HuH-7 (cell line): ENCODE results near the gene TMEM184B.

Experiments used
- DNase-seq: peaks from one replicate; pipeline ENCODE4 v3.0.0; 2011; ENCODE audit warnings: low spot score

Gene TMEM184B

DNA sequence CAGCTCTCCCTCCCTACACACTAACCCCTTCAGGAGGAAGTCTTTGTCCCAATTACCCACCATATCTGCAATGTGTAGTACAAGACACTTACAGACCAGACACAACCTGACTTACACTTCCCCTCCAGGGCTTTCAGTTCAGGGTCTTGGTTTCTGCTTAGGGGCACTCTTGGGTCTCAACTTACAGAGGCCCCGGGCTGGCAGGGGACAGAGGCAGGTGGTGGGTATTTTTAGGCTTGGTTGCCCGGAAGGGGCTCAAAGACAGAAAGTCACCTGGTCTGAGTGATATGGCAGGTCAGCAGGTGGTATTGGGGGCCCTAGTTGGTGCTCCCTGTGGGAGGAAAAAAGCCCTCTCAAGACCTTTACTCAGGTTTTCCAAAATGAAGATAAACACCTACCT, 3.4 kb upstream of the TMEM184B start:
- no peak for DNase-seq

DNA sequence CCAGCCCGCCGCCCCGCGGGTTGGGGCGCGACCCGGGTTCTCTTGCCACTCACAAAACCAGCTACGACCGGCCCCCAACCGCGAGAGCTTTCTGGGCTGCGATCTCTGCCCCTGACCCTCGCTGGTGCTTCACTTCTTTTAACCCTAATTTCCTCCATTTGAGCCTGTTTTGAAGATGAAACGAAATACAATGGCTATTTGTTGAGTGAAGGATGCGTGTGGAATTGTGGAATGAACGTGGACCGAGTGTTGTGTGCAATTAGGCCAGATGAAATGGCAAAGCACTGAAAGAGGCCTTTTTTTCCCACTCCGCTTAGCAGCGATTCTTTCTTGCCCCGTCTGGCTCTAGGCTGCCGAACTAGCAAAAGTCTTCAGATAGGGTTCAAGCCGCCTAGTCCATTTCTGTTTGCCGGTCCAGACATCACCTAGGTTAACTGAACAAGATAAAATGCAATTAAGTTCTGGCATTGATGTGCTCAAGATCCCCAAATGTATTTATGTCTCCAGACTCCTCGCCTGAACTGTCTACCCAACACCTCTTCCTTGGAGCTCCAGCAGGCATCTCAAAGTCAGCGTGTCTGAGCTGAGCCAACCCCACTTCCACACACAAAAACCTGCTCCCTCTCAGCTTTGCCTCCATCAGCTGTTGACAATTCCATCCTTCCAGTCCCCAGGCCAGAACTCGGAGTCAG, 471 bp upstream of the TMEM184B start:
- no peak for DNase-seq

DNA sequence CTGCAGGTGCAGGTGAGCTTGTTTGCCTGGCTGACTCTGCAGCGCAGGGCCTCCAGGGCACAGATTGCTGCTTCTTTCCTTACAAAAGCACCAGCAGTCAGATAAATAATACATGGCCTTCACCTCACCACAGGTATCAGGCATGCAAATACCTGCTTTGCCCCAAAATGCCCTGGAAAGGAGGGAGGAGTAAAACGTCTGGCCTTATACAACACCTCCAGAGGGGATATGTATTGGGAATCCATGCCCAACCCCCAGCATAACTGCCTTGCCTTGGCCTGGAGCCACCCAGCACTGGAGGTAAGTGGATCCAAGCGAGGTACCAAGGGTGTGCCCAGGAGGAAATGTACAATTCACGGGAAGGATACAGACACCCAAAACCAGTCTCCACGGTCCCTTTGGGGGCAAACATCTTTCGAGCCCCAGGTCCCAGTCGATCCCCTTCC, 860 bp downstream of the TMEM184B start:
- DNase-seq, result no peak

DNA sequence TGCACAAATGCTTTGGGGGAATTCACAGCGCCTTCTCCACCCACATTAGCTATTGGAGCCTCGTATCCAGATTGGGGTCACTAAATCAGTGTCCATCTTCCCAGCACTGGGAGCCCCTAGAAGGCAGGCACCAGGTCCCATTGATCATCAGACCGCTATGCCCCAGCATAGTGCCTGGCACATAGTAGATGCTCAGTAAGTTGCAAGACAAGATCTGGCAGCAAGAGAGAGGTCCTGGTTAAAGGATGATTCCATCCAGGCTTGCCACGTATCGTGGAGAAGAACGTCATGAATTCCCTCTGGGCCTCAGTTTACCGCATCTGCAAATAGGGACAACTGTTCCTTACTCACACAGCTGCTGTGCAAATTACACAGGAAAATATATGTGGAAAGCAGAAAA, 1.7 kb downstream of the TMEM184B start:
- no peak for DNase-seq

DNA sequence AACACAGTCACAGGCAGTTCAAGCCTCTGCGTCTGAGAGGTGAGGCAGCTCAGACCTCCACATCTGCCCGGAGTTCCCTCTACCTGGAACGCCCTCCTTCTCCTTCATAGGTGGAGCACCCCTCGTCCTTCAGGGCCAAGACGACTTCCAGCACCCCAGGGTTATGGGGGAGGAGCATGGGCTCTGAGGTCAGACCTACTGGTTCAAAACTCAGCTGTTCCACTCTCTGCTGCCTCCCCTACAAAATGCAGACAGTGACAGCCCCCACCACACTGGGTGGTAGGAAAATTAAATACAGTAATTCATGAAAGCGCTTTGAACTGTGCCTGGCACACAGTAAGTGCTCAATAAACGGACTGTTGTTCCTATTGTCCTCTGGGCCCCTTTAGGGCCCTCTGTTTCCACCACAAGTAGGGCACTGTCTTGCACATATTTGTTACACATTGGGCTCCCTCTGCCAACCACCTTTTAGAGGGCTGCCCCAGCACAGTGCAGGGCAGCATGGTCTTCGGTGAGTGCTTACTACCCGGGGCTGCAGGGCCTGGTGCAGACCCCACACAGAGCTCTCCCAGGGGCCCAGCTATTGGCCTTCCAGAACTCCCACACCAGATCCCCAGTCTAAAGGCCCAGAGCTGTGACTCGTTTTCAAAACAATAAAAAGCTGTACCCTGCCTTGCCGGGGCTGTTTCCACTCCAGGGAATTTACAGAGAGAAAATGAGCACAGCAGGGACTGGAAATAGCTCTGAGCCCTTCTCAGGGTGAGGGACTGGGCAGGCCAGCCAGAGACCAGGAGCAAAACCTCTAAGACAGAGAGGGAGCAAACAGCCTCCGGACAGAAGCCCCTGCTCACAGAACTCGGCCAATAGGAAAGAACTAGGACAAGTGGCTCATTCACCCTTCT, 2.5 kb downstream of the TMEM184B start:
- DNase-seq, result no peak

DNA sequence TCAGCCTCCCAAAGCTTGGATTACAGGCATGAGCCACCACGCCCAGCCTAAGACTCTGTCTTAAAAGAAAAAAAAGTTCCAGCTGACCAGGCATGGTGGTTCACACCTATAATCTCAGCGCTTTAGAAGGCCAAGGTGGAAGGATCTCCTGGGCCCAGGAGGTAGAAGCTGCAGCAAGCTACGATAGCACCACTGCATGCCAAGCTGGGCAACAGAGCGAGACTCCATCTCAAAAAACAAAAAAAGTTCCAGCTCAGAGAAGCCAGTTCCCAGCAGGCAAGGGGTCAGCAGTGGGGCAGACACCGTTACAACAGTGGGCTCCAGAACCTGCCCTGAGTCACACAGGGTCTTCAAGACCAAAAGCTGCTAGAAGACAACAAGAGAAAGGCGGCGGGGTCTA, 3.3 kb downstream of the TMEM184B start:
- DNase-seq, result no peak

DNA sequence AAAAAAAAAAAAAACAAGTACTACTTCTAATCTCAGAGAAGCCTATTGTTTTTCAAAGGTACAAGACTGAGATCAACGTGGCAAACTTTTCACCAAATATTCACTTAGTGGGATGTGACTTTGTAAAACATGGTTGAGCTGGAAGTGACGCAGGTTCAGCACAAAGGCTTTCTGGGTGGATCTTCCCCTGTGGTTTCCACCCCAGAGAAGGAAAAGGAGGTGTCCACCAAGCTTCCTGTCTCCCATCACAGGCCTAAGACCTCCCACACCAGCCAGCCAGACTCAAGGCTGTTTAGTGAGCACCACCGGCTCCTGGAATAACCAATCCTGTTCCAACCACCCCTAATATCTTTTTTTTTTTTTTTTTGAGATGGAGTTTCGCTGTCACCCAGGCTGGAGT, 5.7 kb downstream of the TMEM184B start:
- no peak for DNase-seq

DNA sequence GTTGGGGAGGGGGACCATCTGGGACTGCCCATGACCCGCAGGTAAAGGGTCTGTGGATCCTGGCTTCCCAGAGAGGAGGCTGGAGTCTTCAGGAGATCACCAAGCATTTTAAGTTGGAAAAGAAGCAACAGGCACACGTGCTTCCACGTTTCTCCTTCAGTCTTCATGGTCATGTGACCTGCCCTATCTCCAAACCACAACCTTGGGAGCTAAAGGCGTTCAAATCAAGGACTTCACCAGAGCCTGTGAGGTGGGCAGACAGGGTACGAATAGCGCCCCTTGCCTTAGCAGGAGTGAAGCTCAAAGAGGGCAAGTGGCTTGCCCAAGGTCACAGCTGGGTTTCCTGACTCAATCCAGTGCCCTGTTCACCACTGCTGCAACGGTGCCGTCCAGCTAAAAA, 6.7 kb downstream of the TMEM184B start:
- DNase-seq, result no peak

DNA sequence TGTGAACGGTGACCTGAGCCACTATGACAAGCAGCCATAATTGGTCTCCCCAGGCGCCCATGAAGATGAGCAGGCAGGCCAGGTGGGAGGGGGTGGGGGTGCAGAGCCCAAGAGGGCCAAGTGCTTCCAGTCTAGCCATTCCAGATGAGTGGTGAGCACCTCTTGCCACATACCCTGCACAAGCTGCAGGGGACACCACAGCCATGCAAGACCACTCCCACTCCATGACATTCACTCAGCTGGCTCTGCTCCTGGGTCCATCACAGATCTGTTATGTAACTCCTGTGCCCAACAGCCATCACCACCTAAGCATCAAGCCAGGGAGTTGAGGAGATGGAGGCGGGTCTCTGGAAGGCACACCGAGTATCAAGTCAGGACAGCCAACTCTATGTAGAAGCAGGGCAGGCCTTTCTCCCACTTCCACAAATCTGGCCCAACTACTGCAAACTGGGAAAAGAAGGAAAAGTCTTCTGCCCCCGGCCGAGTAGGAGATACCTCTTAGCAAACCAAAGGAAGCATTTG, 8.4 kb downstream of the TMEM184B start:
- no peak for DNase-seq

DNA sequence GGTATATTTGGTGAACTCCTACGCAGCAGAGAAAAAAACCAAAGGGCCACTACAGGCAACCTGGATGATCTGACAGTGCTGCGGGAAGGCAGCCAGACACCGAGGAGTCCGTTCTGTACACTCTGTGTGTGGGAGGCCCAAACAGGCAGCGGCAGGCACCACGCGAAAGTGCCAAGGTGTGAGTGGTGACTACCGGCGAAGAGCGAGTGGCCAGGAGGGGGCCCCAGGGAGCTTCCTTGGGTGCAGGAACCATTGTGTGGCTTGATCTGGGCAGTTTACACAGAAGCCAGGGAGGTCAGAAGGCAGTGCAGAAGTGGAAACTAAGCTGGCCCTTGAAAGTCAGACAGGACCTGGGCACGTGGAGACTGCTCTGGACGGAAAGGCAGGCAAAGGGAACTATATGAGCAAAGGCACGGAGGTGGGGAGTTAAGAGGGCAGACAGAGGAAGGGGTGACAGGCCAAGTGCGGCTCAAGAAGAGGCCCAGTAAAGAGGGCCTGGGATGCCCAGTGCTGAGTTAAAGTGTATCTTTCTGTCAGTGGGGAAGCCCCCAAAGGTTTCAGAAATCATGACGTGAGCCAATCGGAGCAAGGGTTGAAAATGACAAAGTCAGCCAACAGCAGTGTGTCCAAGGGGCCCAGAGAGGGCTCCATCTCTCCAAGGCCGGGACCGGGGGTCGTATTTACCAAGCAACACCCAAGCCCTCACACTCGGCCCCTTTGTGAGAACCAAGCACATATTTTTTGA, 10.6 kb downstream of the TMEM184B start:
- DNase-seq, result peak; percentile 85

DNA sequence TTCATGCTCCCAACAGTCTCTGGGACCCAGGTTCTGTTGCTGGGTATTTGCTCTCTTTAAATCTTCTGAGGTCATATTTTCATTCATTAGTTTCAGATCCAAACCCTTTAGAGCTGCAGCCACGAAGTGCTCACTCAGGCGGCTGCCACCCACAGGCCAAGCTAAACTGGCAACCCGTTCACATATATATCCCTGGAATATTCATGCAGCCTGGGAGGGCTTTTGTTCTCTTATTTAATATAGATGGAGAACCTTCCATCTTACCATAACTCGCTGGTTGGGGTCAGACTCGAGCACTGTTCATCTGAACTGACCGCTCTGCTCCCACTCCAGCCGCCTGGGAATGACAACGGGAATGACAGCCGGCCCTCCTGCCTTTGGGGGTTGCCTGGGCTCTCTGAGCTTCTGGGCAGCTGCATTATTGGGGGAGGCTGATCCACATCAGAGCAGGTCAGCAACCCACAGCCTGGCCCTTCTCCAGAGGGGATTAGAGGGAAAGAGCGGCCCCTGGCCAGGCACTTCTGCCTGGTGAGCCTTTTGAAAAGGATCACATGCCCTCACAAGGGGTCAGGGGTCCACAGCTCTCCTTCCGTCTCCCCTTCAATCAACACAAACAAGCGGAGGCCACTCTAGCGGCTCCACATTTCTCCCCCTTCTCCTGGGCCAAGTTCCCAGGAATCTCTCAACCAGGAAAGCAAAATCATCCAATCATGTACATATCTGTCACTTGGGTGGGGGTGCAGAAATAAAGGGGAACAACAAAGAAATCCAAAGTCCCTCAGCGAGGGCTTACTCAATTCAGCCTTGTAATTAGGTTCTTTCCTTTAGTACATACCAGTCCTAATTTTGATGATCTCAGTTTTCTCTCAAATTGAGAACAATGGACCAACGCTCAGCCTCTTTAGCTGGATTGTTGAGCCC, 11.8 kb downstream of the TMEM184B start:
- DNase-seq, result no peak

DNA sequence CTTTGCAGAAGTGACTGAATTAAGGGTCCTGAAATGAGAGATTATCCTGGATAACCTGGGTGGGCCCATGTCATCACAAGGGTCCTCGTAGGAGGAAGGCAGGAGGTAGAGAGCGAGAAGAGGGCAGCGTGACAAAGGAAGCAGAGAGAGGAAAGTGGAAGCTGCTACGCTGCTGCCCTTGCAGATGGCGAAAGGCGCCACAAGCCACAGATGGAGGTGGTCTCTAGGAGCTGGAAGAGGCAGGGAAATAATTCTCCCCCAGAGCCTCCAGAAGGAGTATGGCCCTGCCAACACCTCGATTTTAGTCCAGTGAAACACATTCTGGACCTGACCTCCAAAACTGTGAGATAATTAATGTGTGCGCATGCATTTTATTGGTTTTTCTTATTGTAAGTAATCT, 13.4 kb downstream of the TMEM184B start:
- no peak for DNase-seq

DNA sequence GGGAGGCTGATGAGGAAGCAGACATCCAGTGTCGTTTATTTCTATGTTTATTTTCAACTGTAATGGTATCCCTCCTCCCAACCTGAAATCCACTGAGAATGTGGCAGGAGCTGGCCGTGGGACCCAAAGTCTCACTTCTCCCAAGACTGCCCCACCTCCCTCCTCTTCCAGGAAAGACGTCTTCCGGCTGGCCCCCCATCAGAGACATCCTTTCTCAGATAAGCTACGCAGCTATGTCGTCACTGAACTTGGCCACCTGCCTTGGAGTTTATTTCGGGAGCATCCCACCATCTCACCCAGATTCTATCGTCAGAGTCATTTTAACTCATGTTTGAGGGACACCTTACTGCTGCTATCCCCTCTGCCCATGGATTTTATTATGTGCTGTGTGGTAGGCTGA, 13.9 kb downstream of the TMEM184B start:
- no peak for DNase-seq

DNA sequence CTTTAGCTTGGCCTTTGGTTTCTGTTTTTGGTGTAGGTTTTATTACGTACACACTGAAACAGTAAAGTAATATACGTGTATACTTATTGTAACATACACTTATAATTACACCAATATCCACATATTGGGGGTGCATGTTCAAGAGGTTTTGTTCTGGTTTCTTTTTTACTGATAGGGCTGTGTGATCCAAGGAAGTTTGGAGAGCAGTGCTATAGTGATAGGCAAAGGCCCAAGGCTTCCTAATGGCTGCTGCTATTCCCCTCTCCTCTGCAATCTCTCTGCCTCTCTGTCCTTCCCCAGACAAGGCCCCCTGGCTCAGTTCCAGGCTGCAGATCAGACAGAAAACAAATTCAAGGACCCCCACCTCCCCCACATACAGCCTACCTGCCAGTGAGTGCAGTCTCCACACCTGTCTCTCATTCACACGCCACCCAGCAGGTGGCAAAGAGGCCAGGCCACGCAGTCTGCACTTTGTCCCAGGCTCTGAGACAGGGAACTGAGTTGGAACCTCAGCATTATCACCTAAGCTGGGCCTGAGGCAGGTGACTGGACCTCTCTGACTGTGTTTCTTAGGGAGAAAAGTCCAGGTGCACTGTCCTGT, 15.1 kb downstream of the TMEM184B start:
- no peak for DNase-seq

DNA sequence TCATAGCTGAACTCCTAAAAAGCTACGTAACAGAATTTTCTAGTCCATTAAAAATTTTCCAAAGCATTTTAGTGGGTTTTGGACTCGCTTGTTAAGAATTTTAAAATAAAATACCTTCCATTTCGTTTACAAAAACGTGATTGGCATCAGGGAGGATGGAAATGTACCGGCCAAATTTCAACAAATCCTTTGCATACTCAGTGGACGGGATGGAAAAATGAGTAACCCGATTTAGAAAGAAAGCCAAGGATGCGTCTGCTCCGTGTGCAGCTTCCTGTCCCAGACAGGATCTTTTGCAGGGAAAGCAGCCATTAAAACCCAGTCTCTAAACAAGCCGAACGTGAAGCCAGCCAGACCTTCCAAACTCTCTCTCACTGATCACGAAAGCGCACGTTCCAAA, 15.6 kb downstream of the TMEM184B start:
- DNase-seq, result no peak

DNA sequence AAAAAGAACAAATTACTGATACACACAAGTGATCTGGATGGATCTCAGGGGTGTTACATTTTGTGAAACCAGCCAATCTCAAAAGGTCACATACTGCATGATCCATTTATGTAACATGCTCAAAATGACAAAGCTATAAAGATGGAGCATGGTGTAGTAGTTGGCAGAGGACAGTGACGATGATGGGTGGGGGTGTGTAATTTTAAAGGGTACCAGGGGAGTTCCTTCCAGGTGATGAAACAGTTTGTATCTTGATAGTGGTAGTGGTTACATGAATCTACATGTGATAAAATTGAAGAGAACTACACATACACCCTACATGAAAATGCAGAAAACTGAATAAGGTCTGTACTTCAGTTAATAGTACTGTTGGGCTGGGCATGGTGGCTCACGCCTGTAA, 17.1 kb downstream of the TMEM184B start:
- no peak for DNase-seq

DNA sequence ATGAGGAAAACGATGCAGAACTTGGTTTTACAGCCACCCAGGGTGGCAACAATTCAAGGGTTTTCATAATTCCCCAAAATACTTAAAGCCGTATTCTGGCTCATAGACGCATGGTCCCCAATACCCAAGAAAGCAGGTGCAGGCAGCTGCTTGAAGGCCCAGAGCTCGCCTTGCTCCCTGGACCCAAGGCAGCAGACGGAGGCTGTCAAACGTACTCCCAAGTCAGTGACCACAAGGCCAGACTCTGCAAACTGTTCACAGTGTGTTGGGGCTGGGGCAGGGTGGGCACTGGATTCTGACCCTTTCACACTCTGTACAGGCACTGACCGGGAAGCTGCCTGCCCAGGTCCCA, 21.5 kb downstream of the TMEM184B start:
- no peak for DNase-seq

DNA sequence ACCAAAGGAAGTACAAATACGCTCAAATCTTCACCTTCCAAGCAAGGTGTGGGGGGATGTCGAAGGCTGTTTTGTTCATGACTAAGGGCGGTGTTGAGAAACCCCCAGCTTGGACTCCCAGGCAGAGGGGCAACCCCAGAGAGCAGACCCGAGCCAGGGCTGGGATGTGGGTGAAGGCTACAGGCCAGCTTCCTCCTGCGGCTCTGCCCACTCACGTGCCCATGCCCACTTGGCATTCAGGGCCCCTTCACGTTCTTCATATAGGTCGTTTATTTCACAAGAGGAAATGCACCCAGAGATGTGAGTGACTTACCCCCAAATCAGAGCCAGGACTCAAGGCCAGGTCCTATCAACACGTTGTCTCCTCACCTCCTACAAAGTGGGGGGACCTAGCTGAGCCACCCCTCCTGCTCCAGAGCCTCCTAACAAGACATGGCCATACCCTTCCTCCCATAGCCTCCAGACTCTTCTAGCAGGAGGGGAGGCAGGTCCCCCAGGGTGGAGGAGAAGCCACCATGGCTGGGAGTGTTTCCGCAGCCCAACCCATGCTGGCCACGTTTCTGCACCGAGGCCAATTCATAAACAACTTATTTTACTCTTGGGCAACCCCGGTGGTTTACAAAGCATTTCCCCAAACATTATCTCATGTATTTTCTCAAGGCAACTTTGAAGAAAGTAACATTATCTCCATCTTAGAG, 22.0 kb downstream of the TMEM184B start:
- DNase-seq, result no peak

DNA sequence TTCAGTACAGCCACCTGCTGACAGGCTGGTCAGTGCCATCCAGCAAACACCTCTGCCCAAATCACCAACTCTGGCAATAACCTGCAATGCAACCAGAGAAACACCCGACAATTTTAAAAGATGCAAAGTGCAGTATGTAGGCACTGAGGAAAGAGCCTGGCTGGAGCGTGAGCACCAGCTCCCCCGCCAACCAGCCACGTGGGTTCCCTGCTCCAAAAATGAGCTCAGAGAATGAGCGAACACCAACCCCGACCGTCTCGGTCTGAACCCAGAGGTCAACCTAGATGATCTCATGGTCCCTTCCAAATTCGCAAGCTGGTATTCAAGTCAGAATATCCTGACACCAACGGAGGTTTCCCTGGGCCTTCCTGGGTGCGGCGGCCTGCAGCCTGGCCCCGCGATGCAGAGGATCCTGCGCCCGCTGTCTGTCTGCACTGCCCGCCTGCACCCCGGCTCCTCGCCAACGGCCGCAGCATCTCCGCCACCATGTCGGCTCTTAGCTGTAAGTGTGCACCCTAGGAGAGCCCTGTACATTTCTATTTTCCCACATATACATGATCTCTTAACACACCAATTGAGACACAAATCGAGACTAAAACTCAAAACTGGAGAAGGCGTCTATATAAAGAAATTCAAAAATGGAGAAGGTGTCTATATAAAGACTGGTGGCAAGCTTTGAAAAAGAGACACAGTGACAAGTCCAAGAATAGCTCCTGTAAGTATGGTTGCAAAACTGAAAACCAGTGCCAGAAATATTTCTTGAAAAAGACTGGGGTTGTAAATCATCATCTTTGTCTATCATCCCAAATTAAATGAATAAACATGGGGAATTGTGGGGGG, 22.8 kb downstream of the TMEM184B start:
- no peak for DNase-seq

DNA sequence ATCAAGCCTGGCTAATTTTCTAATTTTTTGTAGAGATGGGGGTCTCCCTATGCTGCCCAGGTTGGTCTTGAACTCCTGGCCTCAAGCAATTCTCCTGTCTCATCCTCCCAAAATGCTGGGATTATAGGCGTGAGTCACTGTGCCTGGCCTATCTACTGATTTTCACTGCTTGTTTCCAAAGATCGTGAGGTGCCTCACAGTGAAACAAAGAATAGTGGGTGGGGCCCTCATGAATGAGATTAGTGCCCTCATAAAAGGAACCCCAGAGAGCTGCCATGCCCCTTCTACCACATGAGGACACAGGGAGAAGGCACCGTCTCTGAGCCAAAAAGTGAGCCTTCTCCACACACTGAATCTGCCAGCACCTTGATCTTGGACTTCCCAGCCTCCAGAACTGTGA, 23.5 kb downstream of the TMEM184B start:
- DNase-seq, result no peak
